HFF-Myc (cell line): ENCODE data around the gene ATP10A.

Experiments used
- DNase-seq: peaks from one replicate; pipeline ENCODE4 v3.0.0-alpha.2; 2011; ENCODE audit warnings: low read depth; ENCODE audit errors: extremely low read depth
- H3K4me3 ChIP-seq: replicated peaks from 2 replicates; pipeline ENCODE4 v1.5.1; 2011; ENCODE audit warnings: low read depth, mild to moderate bottlenecking, control low read depth, low read length
- CTCF ChIP-seq: IDR thresholded peaks from 2 replicates; pipeline ENCODE4 v1.5.1; 2012; ENCODE audit warnings: mild to moderate bottlenecking, low read depth, low read length, control low read depth; ENCODE audit errors: missing control alignments

Gene ATP10A

GRCh38 chr15:25736461-25736860 is 126.7 kb downstream of the ATP10A start:
- no peak overlapping the region for H3K4me3 ChIP-seq
- TF ChIP-seq CTCF = no peak
- DNase-seq = no peak

- DNase-seq = no peak
- no peak for TF ChIP-seq CTCF
- no peak overlapping the region for H3K4me3 ChIP-seq
Observed at GRCh38 chr15:25735550-25736384, 127.4 kb downstream of the ATP10A start.

- TF ChIP-seq CTCF = no peak
- H3K4me3 ChIP-seq = no peak overlapping the region
- no peak for DNase-seq
Observed at GRCh38 chr15:25734680-25735355, 128.3 kb downstream of the ATP10A start.

GRCh38 chr15:25733856-25734679 is 129.1 kb downstream of the ATP10A start:
- H3K4me3 ChIP-seq = no peak overlapping the region
- TF ChIP-seq CTCF = no peak
- no peak for DNase-seq

GRCh38 chr15:25733036-25733855 is 129.9 kb downstream of the ATP10A start:
- H3K4me3 ChIP-seq = no peak overlapping the region
- no peak for TF ChIP-seq CTCF
- DNase-seq = no peak

- no peak overlapping the region for H3K4me3 ChIP-seq
- TF ChIP-seq CTCF = no peak
- DNase-seq = no peak
Observed at GRCh38 chr15:25732191-25732590, 130.9 kb downstream of the ATP10A start.
